NT2/D1 (cell line): ENCODE data around the gene TRABD2B.

Source experiments
- SUZ12 ChIP-seq: IDR thresholded peaks from 2 replicates; pipeline ENCODE4 v1.6.1; 2011; ENCODE audit not compliant: insufficient read length, insufficient read depth; ENCODE audit errors: extremely low read depth
- YY1 ChIP-seq: IDR thresholded peaks from 2 replicates; pipeline ENCODE4 v1.6.1; 2011; ENCODE audit not compliant: insufficient read length, insufficient read depth
- ZNF274 ChIP-seq: IDR thresholded peaks from 2 replicates; pipeline ENCODE4 v1.6.1; 2011; ENCODE audit warnings: mild to moderate bottlenecking, low read depth, low read length

DNA sequence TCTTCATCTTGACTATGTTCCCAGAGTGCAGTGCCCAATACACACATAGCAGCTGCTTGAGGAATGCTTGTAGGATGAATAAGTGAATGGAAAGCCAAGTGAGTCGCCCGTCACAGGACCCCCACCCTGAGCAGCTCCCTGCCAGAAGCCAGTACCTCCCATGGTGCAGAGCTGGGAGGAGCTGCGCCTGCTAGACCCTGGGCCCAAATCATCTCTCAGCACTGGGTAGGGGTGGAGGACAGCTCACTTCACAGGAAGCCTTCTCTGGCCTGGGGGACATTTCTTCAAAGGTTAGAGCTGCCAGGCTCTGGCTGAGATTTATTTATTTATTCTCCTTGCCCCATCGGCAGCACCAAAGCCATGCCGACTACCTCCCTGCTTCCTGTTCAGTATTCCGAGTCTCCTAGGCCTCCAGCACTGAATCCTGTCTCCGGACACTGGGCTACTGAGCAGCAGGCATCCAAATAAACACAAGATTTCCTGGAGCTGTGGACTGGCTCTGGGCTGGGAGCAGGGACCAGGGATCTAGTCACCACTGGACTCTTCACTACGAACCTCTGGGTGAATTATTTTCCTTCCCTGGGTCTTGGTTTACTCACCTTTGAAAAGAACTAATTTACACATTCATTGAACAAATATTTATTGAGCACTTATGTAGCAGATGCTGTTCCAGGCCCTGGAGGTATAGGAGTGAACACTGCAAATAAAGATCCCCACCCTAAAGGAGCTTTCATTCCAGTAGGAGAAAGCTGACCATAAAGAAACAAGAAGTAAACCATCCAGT lies 187.7 kb downstream of the TRABD2B start:
- TF ChIP-seq YY1 (no peak), ZNF274 (no peak), SUZ12 (no peak)
